ENCODE measurements around the gene IGF2R.
"Not testable (repeated sequence)": the region's sequence is repeated elsewhere in the genome, so short reads cannot be mapped to it uniquely, and the experiment has no call there.

IGF2R gene

GRCh38 chr6:159968295-159969203, at the start of gene IGF2R:
Gene IGF2R, plus strand, starts transcription at chr6:159969082. Its CDS starts 165 bp downstream, at chr6:159969247.
- DNase-seq = peak; percentile 90

- DNase-seq = no peak
Measured at GRCh38 chr6:159919800-159920199, 49.1 kb upstream of the IGF2R start.

- not testable (repeated sequence) for DNase-seq
Measured at GRCh38 chr6:159924150-159924549, 44.7 kb upstream of the IGF2R start.

- no peak for DNase-seq
Measured at GRCh38 chr6:159926542-159927203, 42.2 kb upstream of the IGF2R start.

GRCh38 chr6:159929819-159930218, 39.1 kb upstream of the IGF2R start:
- DNase-seq = peak; percentile 46

GRCh38 chr6:159931112-159931511, 37.8 kb upstream of the IGF2R start:
- DNase-seq = no peak

- no peak for DNase-seq
Measured at GRCh38 chr6:159931846-159932245, 37.0 kb upstream of the IGF2R start.

GRCh38 chr6:159933077-159933476, 35.8 kb upstream of the IGF2R start:
- no peak for DNase-seq

- no peak for DNase-seq
Measured at GRCh38 chr6:159934181-159934580, 34.7 kb upstream of the IGF2R start.

GRCh38 chr6:159935065-159935464, 33.8 kb upstream of the IGF2R start:
- DNase-seq = no peak

- no peak for DNase-seq
Measured at GRCh38 chr6:159935633-159936032, 33.2 kb upstream of the IGF2R start.

GRCh38 chr6:159939591-159940016, 29.3 kb upstream of the IGF2R start:
- peak; percentile 10 for DNase-seq

GRCh38 chr6:159941286-159942113, 27.4 kb upstream of the IGF2R start:
- peak; percentile 56 for DNase-seq

- no peak for DNase-seq
Measured at GRCh38 chr6:159943101-159943632, 25.7 kb upstream of the IGF2R start.

- DNase-seq = no peak
Measured at GRCh38 chr6:159943968-159944598, 24.8 kb upstream of the IGF2R start.

GRCh38 chr6:159945801-159946392, 23.0 kb upstream of the IGF2R start:
- DNase-seq = no peak

- no peak for DNase-seq
Measured at GRCh38 chr6:159946912-159947311, 22.0 kb upstream of the IGF2R start.

- DNase-seq = no peak
Measured at GRCh38 chr6:159948199-159948598, 20.7 kb upstream of the IGF2R start.

- DNase-seq = no peak
Measured at GRCh38 chr6:159951772-159952171, 17.1 kb upstream of the IGF2R start.

GRCh38 chr6:159952289-159953005, 16.4 kb upstream of the IGF2R start:
- no peak for DNase-seq

GRCh38 chr6:159953091-159953601, 15.7 kb upstream of the IGF2R start:
- DNase-seq = no peak
